Esophagus squamous epithelium (tissue), 5 donors: ENCODE data around the gene STK32C. TPM values are rescaled to one million over a fixed set of nuclear protein-coding genes. Genes with fewer than 3 reads are reported as not detected.

Experiments
- DNase-seq: peaks from one replicate; lab custom pipeline; 2025; lab: John Stamatoyannopoulos, UW
- H3K27ac ChIP-seq, 4 donors: fragments of 200-600 bp; sonication (generic); one replicate each; pipeline ENCODE4 v1.5.1; 2016 to 2019; ENCODE audit warnings: mild to moderate bottlenecking in 1 of 4
- H3K27me3 ChIP-seq, 4 donors: fragments of 200-600 bp; sonication (generic); 1 replicate in 3 of 4; 2 replicates in 1 of 4; pipeline versions ENCODE4 v1.5.1 to v1.6.0; 2017 to 2021; ENCODE audit warnings: antibody characterized with exemption in 1 of 4
- H3K36me3 ChIP-seq, 3 donors: fragments of 200-600 bp; sonication (generic); one replicate each; pipeline ENCODE4 v1.5.1; 2016 to 2019
- H3K4me1 ChIP-seq, 3 donors: fragments of 200-600 bp; sonication (generic); one replicate each; pipeline ENCODE4 v1.5.1; 2017 to 2019
- H3K4me3 ChIP-seq, 4 donors: fragments of 200-600 bp; sonication (generic); 1 replicate in 3 of 4; 2 replicates in 1 of 4; pipeline ENCODE4 v1.5.1; 2016 to 2019; ENCODE audit warnings: mild to moderate bottlenecking in 2 of 4, moderate library complexity in 1 of 4
- H3K9me3 ChIP-seq, 3 donors: fragments of 200-600 bp; sonication (generic); one replicate each; pipeline ENCODE4 v1.5.1; 2016 to 2019
- CTCF ChIP-seq, 6 experiments: fragments of 450-650 bp in 4 of 6; fragments of 200-600 bp in 2 of 6; sonication (generic) in 2 of 6; IDR thresholded peaks; one replicate each; pipeline ENCODE4 v1.5.1; 2016 to 2019; ENCODE audit warnings: antibody characterized with exemption in 6 of 6, mild to moderate bottlenecking in 4 of 6, moderate library complexity in 4 of 6
- POLR2A ChIP-seq, 4 donors: fragments of 450-650 bp; IDR thresholded peaks; one replicate each; pipeline ENCODE4 v1.6.1; 2017; ENCODE audit warnings: antibody characterized with exemption in 4 of 4, mild to moderate bottlenecking in 4 of 4, moderate library complexity in 3 of 4
- WGBS, 2 donors: methylation state at CpG; one replicate each; pipeline ENCODE4 v1.1.5; 2018; 5-methylcytosine and 5-hydroxymethylcytosine counted together
- intact Hi-C: fragments of 100-400 bp; cut with DNase I; formaldehyde crosslinking; loops from one replicate; pipeline ENCODE4 v1.15.0; 2022
- total RNA-seq, 4 donors: library from RNA; depleted of rRNA; stranded (reverse); fragments of >200 nt; gene quantifications; one replicate each; pipeline ENCODE4 v1.1.0, GENCODE V29; 2016
- donor health status: DM: yes; HTN: yes; CAD: no.

Gene STK32C
- total RNA-seq, 4 donors from 2014 or later = 2.3 to 5.5 (median 2.6) TPM

GRCh38 chr10:132274986-132275385 lies 32.8 kb downstream of the STK32C start:
- 85% methylated on average over 4 of the region's 9 CpGs; no CpG with 5 or more reads in 1 of the 2 donors for WGBS, 2 donors
- H3K9me3 ChIP-seq = no peaks in the 10 kb centered on the region
- H3K27ac ChIP-seq = no peak overlapping the region
- H3K36me3 ChIP-seq = no peaks in the 10 kb centered on the region
- intact Hi-C loops = no loop called here
- TF ChIP-seq POLR2A (IDR thresholded peaks at IDR 0.05) (no peak), CTCF (IDR thresholded peaks at IDR 0.05) (no peak)
- no peak for DNase-seq
- H3K4me3 ChIP-seq = no peak overlapping the region
- peaks cover 0 to 13% (median 2%) of the 10 kb centered on the region in 3 donors for H3K4me1 ChIP-seq
- no peaks in the 10 kb centered on the region for H3K27me3 ChIP-seq

DNA sequence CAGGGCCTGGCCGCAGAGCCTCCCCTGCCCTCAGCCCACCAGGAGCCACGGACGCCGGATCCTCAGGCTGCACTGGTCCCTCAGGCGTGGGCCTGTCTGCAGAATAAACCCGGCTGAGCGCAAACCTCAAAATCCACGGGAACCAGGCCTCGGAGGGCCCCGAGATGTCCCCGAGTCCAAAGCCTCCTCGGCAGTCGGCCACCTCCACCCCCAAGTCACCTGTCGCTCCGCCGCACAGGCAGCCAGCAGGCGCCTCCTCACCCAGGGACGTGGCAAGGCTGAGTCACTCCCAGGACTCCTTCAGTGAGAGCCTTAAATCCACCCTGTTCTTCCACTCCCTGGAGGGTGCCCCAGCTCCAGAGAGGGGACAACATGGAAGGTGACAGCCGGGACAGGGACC lies 33.2 kb downstream of the STK32C start:
- no peak for DNase-seq
- Histone ChIP-seq H3K9me3 (no peaks in the 10 kb centered on the region), H3K4me3 (no peak overlapping the region), H3K27me3 (no peaks in the 10 kb centered on the region), H3K27ac (no peak overlapping the region), H3K36me3 (no peaks in the 10 kb centered on the region), H3K4me1 (peaks cover 0 to 13% (median 2%) of the 10 kb centered on the region in 3 donors)
- WGBS, 2 donors = 92% methylated on average over 5 of the region's 19 CpGs; no CpG with 5 or more reads in 1 of the 2 donors
- intact Hi-C loops = no loop called here
- TF ChIP-seq POLR2A (IDR thresholded peaks at IDR 0.05) = no peak
- TF ChIP-seq CTCF (IDR thresholded peaks at IDR 0.05) = no peak

DNA sequence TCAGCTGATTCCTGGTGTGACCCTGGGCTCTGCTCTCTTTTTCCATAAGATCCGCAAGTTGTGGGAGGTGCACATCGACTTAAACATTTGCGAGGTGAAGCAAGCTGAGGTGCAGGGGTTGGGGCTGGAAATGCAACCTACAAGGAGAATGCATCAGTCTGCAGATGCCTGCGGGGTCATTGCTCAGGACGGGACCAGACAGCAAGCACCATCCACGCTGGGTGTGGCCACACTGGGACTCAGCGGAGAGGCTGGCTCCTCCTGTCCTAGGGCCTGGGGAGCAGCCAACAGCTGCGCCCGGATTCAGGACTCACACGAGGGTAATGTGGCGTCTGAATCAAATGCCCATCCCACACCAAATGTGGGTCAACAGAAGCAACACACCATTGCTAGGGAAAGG lies 33.8 kb downstream of the STK32C start:
- no peak for DNase-seq
- H3K27ac ChIP-seq = no peak overlapping the region
- H3K27me3 ChIP-seq = no peaks in the 10 kb centered on the region
- H3K4me3 ChIP-seq = no peak overlapping the region
- peaks cover 0 to 13% (median 2%) of the 10 kb centered on the region in 3 donors for H3K4me1 ChIP-seq
- 65 to 71% methylated on average over 7 to 11 of the region's 11 CpGs for WGBS, 2 donors
- no peaks in the 10 kb centered on the region for H3K9me3 ChIP-seq
- intact Hi-C loops = no loop called here
- TF ChIP-seq CTCF (IDR thresholded peaks at IDR 0.05) (no peak), POLR2A (IDR thresholded peaks at IDR 0.05) (no peak)
- no peaks in the 10 kb centered on the region for H3K36me3 ChIP-seq

DNA sequence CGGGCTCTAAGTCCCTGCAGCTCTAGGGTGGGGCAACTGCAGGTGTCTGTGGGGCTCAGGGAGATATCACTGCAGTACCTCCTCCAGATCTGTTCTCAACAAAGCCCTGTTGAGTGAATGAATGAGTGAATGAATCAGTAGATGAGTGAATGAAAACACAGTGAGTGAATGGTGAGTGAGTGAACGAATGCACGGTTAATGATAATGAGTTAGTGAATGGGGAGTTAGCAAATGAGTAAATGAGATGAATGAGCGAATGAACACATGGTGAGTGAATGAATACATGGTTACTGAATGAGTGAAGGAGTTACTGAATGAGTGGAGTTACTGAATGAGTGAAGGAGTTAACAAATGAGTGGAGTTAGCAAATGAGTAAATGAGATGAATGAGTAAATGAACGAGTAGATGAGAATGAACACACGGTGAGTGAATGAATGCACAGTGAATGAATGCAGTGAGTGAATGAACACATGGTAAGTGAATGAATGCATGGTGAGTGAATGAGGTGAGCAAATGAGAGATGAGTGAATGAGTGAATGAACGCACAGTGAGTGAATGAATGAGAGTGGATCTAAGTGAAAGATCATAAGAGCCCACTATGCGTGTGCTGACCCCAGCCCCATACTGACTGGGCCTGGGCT lies 34.3 kb downstream of the STK32C start:
- no peaks in the 10 kb centered on the region for H3K36me3 ChIP-seq
- TF ChIP-seq POLR2A (IDR thresholded peaks at IDR 0.05) (no peak), CTCF (IDR thresholded peaks at IDR 0.05) (no peak)
- no peaks in the 10 kb centered on the region for H3K27me3 ChIP-seq
- H3K4me1 ChIP-seq = peaks cover 0 to 13% (median 2%) of the 10 kb centered on the region in 3 donors
- no peak overlapping the region for H3K27ac ChIP-seq
- H3K4me3 ChIP-seq = no peak overlapping the region
- WGBS, 2 donors = 70 to 83% methylated on average over 7 to 8 of the region's 8 CpGs
- H3K9me3 ChIP-seq = no peaks in the 10 kb centered on the region
- DNase-seq = no peak
- intact Hi-C loops = no loop called here

DNA sequence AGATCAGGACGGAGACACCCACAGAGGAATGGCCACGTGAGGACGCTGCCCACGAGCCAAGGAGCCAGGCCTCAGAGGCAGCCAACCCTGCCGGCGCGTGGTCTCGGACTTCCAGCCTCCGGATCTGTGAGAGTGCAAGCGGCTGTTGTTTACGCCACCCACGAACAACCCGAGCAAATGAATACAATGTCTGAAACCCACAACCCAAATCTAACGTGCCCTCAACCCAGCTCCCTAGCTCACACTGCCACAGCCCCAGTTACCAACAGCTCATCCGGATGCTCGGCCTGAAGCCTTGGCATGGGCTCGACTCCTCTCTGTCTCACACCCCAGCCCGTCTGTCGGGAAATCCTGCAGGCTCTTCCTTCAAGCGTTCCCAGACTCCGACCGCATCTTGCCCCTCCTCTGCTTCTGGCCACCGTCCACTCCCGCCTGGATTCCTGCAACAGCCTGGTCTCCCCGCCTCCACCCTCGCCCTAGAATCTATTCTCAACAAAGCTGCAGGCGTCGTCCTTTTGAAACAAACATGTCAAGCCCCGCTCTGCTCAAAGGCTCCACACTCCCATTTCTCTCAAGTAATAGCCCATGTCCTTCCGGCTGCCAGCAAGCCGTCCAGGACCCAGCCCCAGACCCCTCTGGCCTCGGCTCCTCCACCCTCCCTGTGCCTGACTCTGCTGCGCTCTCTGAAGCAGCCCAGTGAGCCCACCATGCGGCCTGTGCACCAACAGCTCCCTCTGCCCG lies 35.3 kb downstream of the STK32C start:
- H3K4me3 ChIP-seq = peak overlapping the region in 1 of 4 donors; percentile 18
- no peaks in the 10 kb centered on the region for H3K36me3 ChIP-seq
- intact Hi-C loops = no loop called here
- H3K27me3 ChIP-seq = no peaks in the 10 kb centered on the region
- peaks cover 0 to 13% (median 2%) of the 10 kb centered on the region in 3 donors for H3K4me1 ChIP-seq
- 34 to 55% methylated on average over 22 to 32 of the region's 35 CpGs for WGBS, 2 donors
- no peak for TF ChIP-seq CTCF (IDR thresholded peaks at IDR 0.05)
- TF ChIP-seq POLR2A (IDR thresholded peaks at IDR 0.05) = no peak
- no peak for DNase-seq
- no peaks in the 10 kb centered on the region for H3K9me3 ChIP-seq
- H3K27ac ChIP-seq = no peak overlapping the region
